ENCODE measurements around the gene WDR1.

GRCh38 chr4:10086506-10087120 is 30.0 kb downstream of the WDR1 start:
- TF ChIP-seq CTCF (conservative IDR thresholded peaks at IDR 0.05) (no peak), EZH2 (IDR thresholded peaks at IDR 0.05; ENCODE audit: low read depth) (no peak)

Data from PC-9 (cell line).